ENCODE measurements around the gene TRMT112.

Gene TRMT112

GRCh38 chr11:64340671-64341335, 23.4 kb upstream of the TRMT112 start:
- peak overlapping the region; percentile 75 for H3K9ac ChIP-seq (ENCODE audit: low read length)
- H3K27me3 ChIP-seq (ENCODE audit: insufficient read depth, low read length): no peaks in the 10 kb centered on the region
- H3K36me3 ChIP-seq (ENCODE audit: insufficient read depth, low read length): peaks cover 36% of the 10 kb centered on the region; the same call in 1 of the 2 replicates
- no peaks in the 10 kb centered on the region for H3F3A ChIP-seq (ENCODE audit: insufficient read depth, low read length)
- peak overlapping the region; percentile 79 for H3K27ac ChIP-seq (ENCODE audit: low read depth, low read length, poor library complexity, severe bottlenecking)
- peak; percentile 30; the same call in 1 of the 2 replicates for TF ChIP-seq CTCF (IDR thresholded peaks at IDR 0.05; ENCODE audit: low read length)
- no peak for TF ChIP-seq EZH2 (IDR thresholded peaks at IDR 0.05; ENCODE audit: borderline replicate concordance, low read length)
- no peaks in the 10 kb centered on the region for H3K79me2 ChIP-seq (ENCODE audit: insufficient read depth, low read length)
- H3K9me3 ChIP-seq (ENCODE audit: low read length): no peaks in the 10 kb centered on the region
- peak overlapping the region; percentile 70 for H3K4me3 ChIP-seq (ENCODE audit: low read depth, low read length, poor library complexity, severe bottlenecking)
- no peak overlapping the region for H2AFZ ChIP-seq (ENCODE audit: low read length)
- H4K20me1 ChIP-seq (ENCODE audit: insufficient read depth, low read length): no peaks in the 10 kb centered on the region
- H3K4me1 ChIP-seq (ENCODE audit: insufficient read depth, low read length, severe bottlenecking): peaks cover 30% of the 10 kb centered on the region
- H3K4me2 ChIP-seq (ENCODE audit: low read length): peak overlapping the region; percentile 93
- H3K9me2 ChIP-seq (ENCODE audit: low read depth, low read length): no peaks in the 10 kb centered on the region

GRCh38 chr11:64339754-64340408, 22.5 kb upstream of the TRMT112 start, which contains the start of gene CCDC88B:
TSS of gene CCDC88B (plus strand) at chr11:64340204. CDS start at chr11:64340267, 63 bp downstream.
- Histone ChIP-seq H4K20me1 (ENCODE audit: insufficient read depth, low read length) (no peaks in the 10 kb centered on the region), H3K36me3 (ENCODE audit: insufficient read depth, low read length) (peaks cover 28% of the 10 kb centered on the region; the same call in 1 of the 2 replicates), H3K4me1 (ENCODE audit: insufficient read depth, low read length, severe bottlenecking) (peaks cover 38% of the 10 kb centered on the region), H3K27ac (ENCODE audit: low read depth, low read length, poor library complexity, severe bottlenecking) (peak within 1 kb of the TSS; percentile 79), H3K9ac (ENCODE audit: low read length) (peak within 1 kb of the TSS; percentile 75), H3K79me2 (ENCODE audit: insufficient read depth, low read length) (no peaks in the 10 kb centered on the region), H3F3A (ENCODE audit: insufficient read depth, low read length) (no peaks in the 10 kb centered on the region), H2AFZ (ENCODE audit: low read length) (no peak within 1 kb of the TSS), H3K27me3 (ENCODE audit: insufficient read depth, low read length) (no peaks in the 10 kb centered on the region), H3K4me2 (ENCODE audit: low read length) (peak within 1 kb of the TSS; percentile 93), H3K9me3 (ENCODE audit: low read length) (no peaks in the 10 kb centered on the region), H3K4me3 (ENCODE audit: low read depth, low read length, poor library complexity, severe bottlenecking) (peak within 1 kb of the TSS; percentile 70), H3K9me2 (ENCODE audit: low read depth, low read length) (no peaks in the 10 kb centered on the region)
- TF ChIP-seq CTCF (IDR thresholded peaks at IDR 0.05; ENCODE audit: low read length): no peak
- TF ChIP-seq EZH2 (IDR thresholded peaks at IDR 0.05; ENCODE audit: borderline replicate concordance, low read length): no peak

GRCh38 chr11:64339286-64339685, 21.9 kb upstream of the TRMT112 start:
- Histone ChIP-seq H3K36me3 (ENCODE audit: insufficient read depth, low read length) (peaks cover 22% of the 10 kb centered on the region; the same call in 1 of the 2 replicates), H4K20me1 (ENCODE audit: insufficient read depth, low read length) (no peaks in the 10 kb centered on the region), H3K9me3 (ENCODE audit: low read length) (no peaks in the 10 kb centered on the region), H3K27ac (ENCODE audit: low read depth, low read length, poor library complexity, severe bottlenecking) (peak overlapping the region; percentile 79), H3K79me2 (ENCODE audit: insufficient read depth, low read length) (no peaks in the 10 kb centered on the region), H3K4me1 (ENCODE audit: insufficient read depth, low read length, severe bottlenecking) (peaks cover 39% of the 10 kb centered on the region), H3F3A (ENCODE audit: insufficient read depth, low read length) (no peaks in the 10 kb centered on the region), H3K4me2 (ENCODE audit: low read length) (peak overlapping the region; percentile 93), H3K4me3 (ENCODE audit: low read depth, low read length, poor library complexity, severe bottlenecking) (peak overlapping the region; percentile 70), H3K9me2 (ENCODE audit: low read depth, low read length) (no peaks in the 10 kb centered on the region), H3K9ac (ENCODE audit: low read length) (peak overlapping the region; percentile 75), H2AFZ (ENCODE audit: low read length) (no peak overlapping the region), H3K27me3 (ENCODE audit: insufficient read depth, low read length) (no peaks in the 10 kb centered on the region)
- TF ChIP-seq EZH2 (IDR thresholded peaks at IDR 0.05; ENCODE audit: borderline replicate concordance, low read length) (no peak), CTCF (IDR thresholded peaks at IDR 0.05; ENCODE audit: low read length) (no peak)
